ENCODE measurements around the gene CKAP2L.
"Not testable (repeated sequence)": the region's sequence is repeated elsewhere in the genome, so short reads cannot be mapped to it uniquely, and the experiment has no call there.

CKAP2L gene

DNA sequence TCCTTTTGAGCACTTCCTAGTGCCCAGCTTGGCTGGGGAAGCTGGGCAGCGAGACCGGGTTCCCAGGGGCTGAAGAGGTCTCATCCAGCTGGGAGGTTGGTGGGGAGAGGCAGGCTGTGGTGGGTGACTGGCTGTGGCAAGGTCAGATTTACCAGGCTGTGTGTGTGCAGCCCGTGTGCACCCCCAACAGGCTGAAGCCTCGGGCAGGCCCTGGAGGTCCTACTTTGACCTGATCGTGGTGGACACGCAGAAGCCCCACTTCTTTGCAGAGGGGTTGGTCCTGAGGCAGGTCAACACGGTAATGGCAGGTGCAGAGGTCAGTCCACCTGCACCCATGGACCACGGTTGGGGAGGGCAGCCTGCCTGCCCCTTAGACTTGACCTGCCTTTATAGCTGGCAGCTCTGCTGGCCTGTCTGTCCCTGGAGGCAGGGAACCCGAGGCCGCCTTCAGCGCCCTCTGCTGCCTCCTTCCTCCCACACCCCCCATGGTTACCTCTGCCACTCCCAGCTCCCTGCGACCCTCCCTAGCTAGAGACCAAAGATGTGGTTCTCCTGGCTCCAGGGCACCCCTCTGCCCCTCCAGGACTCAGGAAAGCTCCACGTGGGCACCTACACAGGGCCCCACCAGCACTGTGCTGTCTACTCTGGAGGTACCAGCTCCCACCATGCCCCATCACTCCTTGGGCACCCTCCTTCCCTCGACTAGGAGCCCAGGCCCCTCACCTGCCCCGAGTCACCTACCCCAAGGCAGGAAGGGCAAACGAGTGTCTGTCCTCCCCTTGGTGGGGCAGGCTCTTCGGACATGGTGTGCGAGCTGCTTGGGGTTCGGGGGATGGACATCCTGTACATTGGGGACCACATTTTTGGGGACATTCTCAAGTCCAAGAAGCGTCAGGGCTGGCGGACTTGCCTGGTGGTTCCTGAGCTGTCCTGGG, 39.6 kb downstream of the CKAP2L start:
- no peak for DNase-seq

DNA sequence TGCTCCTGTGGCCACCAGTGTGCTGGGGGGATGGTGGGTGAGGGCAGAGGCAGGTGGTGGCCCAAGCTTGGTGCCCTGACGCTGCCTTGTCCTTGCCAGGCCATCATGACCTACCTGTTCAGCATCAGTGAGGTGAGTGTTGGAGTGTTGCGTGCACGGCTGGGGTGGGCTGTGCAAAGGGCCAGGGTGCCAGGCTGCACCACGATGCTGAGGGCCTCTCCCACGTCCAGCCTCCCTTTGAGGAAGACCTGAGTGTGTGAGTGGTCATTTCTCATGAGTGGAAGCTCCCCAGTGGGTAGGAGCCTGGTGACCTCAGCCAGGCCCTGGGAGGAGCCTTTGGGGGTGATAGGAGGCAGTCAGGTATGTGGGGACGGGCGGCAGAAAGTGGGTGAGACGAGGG, 40.4 kb downstream of the CKAP2L start:
- no peak for DNase-seq

DNA sequence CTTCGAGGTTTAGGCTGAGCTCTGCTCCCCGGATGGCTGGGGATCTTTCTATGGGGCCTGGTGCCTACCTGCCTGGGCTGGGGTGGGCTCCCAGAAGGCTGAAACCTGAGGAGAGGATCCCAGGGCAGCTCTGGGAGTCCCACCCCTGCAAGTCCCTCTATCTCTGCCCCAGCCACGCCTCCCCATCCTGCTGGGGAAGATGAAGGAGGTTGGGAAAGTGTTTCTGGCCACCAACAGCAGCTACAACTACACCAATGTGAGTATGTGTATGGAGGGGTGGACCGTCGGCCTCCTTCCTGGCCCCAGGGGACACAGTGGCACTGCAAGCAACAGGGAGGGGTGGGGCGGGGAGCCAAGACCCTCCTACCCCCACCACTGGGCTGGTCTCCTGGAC, 40.9 kb downstream of the CKAP2L start:
- no peak for DNase-seq

DNA sequence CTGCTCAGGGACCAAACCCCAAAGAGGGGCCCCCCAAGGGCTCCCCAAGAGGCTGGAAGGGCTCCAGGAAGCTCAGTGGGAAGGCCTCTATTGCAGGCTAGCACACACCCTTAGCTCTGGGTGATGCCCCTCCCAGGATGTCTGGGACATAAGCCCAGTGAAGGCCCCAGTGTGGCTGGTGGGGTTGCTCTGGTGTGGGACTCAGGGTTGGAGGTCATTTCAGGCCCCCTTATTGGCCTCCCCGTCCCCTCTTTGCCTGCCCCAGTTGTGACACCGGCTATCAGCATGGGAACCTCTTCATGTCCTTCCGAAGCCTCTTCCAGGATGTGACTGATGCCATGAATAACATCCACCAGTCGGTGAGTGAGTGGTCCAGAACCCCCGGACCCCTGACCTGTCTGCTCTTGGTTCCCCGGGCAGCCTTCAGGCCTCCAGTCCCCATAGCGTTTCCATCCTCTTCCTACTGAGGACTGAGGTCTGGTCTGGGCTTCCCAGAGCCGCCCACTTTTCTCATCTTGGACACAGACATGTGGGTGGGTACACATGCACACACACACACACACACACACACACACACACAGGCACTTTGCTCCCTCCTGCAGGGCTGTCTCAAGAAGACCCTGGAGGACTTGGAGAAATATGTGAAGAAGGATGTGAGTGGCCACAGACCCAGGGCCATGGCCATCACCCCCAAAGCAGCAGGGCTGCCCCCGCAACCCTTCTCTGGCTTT, 41.4 kb downstream of the CKAP2L start:
- no peak for DNase-seq

DNA sequence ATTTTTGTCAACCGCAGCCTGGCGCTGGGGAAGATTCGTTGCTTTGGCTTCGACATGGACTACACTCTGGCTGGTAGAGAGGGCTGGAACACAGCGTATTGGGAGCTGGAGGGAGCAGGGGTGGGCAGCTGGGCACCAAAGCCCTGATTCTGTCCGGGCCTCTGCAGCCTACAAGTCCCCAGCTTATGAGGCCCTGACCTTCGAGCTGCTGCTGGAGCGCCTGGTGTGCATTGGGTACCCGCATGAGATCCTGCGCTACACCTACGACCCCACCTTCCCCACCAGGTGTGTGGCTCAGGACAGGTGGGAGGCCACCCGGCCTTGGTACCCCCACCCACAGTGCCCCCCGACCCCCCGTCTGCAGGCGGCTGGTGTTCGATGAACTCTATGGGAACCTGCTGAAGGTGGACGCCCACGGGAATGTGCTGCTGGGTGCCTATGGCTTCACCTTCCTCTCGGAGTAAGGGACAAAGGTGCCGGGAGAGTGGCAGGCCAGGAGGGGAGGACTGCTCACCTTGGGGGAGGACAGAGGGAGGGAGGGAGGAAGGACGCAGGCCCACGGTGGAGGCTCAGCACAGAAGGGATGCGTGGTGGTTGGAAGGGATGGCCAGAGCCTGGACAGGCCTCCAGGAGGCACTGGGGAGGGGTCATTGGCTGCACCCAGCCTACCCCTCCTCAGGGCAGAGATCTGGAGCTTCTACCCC, 42.4 kb downstream of the CKAP2L start:
- no peak for DNase-seq

DNA sequence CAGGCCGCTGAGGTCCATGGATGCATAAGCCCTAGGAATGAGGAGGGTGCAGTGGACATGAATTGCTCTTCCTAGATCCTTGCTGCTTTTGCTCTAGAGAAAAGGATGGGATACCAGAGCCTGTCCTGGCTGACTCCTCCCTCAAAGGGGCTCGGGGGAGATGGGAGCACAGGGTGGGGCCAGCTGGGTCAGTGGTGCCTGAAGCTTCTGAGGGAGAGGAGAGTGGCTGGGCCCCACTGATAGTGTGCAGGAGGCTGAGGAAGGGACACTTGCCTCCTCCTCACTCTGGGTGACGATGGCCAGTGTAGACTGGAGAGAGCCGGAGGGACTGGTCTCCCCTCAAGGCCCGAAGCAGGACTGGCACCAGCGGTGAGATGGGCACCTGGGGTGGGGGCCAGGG, 43.6 kb downstream of the CKAP2L start, which contains the start of gene NT5DC4:
Gene NT5DC4 (plus strand): TSS at position 236 of the 400 bp plus-strand sequence. CDS start 60 bp downstream, at position 296.
- no peak for DNase-seq

DNA sequence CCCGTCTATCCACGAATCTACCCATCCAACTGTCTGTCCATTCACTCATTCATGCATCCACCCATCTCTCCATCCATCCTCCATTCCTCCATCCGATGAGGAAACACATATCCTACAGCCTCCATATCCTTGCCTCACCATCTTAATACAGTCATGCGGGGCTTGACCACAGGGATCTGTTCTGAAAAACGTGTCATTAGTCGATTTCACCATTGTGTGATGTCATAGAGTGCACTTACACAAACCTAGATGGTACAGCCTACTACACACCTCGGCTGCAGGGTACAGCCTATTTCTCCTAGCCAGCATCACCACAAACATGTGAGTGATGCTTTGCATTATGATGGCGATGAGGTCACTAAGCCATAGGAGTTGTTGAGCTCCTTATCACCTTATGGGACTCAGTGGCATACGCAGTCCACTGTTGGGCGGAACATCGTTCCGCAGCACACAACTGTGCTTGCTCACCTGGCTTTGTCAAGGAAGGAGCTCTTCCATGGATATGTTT, 45.5 kb downstream of the CKAP2L start:
- no peak for DNase-seq

DNA sequence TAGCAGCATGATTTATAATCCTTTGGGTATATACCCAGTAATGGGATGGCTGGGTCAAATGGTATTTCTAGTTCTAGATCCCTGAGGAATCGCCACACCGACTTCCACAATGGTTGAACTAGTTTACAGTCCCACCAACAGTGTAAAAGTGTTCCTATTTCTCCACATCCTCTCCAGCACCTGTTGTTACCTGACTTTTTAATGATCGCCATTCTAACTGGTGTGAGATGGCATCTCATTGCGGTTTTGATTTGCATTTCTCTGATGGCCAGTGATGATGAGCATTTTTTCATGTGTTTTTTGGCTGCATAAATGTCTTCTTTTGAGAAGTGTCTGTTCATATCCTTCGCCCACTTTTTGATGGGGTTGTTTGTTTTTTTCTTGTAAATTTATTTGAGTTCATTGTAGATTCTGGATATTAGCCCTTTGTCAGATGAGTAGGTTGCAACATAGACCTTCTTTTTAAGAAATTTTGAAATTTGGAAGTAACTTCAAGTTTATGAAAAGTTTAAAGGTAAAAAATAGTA, 47.5 kb downstream of the CKAP2L start:
- not testable (repeated sequence) for DNase-seq

DNA sequence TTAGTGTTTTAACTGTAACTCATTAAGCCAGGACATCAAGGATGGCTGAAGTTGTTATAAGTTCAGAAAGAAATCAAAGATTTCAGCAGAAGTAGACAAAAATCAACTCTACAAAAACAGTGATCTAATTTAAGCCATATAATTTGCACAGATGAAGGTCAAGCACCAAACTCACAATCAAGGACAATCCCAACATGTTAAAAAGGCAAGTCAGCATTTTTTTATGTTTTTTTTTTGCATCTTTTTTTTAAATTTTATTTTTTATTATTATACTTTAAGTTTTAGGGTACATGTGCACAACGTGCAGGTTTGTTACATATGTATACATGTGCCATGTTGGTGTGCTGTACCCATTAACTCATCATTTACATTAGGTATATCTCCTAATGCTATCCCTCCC, 48.3 kb downstream of the CKAP2L start:
- not testable (repeated sequence) for DNase-seq

DNA sequence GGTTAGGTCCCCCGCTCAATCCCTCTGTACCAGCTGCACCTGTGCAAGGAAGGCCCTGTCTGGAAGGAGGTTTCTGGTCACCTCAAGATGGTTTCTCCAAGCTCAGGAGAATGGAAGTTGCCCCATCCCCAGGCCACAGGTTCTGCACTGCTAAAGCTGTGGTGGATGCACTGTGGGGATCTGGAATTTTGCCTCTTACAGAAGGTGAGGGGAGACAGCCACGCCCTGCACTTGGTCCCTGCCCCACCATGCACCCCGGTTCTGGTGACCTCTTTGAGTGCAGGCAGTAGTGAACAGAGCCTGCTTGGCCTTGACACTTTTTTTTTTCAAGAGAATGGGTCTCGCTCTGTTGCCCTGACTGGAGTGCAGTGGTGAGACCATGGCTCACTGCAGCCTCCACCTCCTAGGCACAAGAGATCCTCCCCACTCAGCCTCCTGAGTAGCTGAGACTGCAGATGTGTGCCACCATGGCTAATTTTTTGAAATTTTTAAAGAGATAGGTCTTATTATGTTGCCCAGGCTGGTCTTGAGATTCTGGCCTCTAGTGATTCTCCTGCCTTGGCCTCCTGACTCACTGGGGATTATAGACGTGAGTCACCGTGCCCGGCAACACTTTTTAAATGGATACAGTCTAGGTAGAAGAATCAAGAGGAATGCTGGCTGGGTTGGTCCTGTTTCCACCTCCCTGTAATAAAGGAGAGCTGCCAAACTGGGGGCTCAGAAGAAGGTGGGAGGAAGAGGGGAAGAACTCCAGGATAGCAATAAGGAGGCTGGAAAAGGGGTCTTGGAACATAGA, 49.4 kb downstream of the CKAP2L start:
- DNase-seq, result no peak

DNA sequence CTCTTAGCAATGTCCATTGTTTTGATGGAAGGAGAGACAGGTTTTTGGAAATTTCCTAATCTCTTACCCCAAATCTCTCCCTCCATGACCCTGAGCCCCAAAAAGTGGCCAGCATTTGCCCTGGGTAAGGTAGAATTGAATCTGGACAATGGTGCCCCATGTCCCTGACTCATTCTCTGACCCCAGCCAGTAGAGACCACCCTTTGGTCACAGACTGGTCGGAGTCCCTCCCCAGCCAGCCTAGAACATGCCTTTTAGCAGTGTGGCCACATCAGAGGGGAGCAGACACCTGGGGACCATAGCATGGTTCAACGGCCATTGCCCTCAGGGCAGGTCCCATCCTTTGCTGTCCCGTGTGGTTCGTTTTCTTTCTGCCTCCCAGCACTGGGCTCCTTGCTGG, 50.1 kb downstream of the CKAP2L start:
- no peak for DNase-seq

DNA sequence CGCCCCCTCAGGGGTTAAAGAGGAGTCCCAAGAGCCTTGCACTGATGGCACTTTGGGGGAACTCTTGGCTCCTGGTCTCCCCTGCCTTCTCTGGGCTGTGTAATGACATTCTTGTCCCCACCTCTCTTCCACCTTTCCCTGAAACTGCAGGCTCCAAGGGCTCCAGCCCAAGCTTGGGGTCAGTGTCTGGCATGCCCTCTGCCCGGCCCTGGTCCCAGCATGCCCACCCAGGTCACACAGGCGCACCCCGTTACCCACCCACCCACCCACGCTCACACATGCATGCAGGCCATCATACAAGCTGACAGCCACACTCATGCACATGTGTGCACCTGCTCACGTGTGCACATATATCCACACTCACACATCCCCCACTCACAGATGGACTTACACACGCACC, 50.5 kb downstream of the CKAP2L start:
- DNase-seq, result no peak

DNA sequence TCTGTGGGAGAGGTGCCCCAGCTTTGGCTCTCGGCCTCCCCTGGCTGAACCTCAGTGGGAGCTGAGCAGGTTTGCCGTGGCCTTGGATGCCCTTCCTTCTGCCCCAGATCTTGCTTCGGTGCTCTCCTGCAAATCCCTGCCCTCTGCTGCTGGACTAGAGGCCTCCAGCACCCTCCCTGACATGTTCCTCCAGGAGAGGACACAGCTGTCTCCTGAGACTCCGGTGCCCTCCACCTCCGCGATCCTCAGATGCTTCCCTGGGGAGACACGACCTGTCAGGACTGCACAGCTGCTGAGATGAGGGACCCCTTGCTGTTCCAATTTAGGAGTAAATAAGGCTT, 50.9 kb downstream of the CKAP2L start:
- DNase-seq, result no peak

DNA sequence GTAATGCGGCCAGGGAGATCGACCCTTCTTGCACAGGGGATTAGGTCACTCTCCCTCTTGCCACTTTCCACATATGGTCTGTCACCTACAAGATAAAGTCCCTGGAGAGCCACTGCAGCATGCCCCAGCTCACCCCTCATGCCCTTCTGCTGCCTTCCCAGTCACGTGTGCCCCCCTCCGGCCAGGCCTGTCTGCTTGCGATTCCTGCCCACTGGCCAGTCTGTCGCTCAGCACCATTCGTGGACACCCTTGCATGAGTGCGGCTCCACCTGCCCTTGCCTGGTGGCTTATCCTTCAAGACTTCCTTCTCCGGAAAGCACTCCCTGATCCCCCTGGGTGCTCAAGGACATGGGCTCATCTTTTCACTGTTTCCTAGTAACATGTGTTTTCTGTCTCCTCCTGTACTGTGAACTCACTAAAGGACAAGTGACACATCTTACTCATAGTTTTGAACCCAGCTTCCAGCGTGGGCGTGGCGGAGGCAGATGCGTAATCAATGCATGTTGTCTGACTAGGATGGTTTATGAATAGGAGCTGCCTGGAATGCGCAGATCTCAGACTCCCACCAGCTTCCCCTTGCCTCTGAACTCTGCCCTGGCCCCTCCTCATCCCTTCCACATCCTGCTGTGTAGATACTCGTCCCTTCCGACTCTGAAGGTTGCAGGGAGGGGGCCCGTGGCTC, 51.4 kb downstream of the CKAP2L start:
- DNase-seq, result no peak

DNA sequence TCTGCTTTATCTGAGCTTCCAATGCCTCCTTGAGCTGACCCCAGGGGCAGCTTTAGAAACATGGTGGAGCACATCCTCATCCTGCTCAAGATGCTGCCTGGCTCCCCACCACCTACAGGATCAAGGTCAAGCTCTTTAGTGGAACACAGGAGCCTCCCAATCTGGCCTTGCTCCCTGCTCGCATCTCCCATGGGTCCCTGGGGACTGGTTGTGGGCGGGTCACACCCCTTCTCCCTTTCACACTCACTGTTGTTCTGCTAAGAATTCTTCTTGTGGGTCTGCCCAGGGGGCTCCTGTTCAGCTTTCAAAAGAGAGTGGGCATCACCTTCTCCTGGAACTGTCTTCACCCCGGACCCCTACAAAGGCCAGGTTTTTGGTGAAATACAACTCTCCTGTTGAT, 51.9 kb downstream of the CKAP2L start:
- no peak for DNase-seq

DNA sequence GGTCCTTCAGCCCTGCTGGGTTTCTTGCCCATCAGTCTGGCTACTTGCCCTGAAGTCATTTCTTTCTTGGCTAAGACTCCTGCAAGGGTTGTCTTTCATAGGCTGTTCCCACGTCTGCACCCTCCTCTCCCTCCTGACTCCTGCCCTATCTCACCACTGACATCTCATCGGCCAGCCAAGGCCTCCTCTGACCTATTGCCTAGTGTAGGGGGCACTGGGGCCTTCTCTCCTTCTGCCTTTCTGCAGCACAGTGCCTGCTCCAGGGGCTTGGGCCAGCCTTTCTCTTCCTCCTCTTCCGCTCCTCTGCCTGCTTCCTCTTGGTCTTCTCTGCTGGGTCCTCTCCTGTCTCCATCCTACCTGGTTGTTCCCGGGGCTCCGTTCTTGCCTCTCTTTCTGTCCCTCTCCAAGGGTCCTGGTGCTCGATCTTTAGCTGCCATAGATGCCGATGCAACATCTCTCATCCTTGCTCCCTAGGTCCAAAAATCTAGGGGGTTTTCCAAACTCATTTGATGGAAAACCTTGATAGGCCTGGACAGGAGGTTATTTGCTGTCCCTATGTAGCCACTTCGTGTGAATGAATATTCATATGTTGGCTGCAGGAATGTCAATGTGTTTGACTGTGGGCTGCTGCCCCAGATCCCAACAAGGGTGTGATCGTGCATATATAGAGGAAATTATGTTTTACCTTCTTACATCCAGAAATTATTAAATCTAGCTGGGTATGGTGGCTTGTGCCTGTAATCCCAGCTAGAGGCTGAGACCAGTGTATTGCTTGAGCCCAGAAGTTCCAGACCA, 53.3 kb downstream of the CKAP2L start:
- DNase-seq, result no peak

DNA sequence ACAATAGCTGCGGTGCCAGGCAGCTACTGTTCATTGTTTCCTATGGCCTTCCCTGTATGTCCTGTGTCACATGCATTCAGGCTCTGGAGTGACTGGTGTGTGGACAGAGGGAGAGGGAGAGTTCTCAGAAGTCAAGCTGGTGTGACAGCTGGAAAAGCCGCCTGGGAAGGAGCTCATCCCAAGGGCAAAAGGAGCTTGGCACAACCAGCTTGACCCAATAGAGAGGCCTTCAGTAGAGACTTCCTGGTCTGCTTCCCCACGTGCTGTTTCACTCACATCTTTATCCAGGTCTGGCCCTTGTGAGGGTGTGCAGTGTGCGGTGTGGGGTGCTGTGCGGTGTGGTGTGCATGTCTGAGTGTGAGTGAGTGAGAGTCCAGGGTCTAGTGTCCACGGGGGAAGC, 54.7 kb downstream of the CKAP2L start:
- no peak for DNase-seq

DNA sequence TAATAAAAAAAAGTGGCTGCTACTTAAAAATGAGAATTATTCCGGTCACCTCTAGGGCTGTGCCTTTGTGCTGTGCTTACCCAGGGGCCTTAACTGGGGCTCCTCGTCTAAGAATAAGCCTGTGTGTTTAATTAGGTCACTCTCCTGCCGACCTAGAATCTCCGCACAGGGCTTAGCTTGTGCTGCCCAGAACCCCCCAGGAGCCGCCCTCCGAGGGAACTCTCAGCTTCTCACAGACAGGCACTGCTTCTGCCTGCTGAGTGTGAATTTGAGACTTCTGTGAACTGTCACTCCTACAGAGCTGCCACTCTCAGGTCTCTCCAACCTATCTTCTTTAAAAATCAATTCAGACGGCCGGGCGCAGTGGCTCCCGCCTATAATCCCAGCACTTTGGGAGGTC, 55.4 kb downstream of the CKAP2L start:
- no peak for DNase-seq

DNA sequence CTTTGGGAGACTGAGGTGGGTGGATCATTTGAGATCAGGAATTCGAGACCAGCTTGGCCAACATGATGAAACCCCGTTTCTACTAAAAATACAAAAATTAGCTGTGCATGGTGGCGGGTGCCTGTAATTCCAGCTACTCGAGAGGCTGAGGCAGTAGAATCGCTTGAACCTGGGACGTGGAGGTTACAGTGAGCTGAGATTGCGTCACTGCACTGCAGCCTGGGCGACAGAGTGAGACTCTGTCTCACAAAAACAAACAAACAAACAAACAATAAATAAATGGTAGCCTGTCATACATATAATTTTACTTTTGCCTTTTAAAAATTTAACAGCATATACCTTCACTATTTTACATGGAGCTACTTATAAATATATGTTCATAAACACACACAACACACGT, 57.5 kb downstream of the CKAP2L start:
- not testable (repeated sequence) for DNase-seq

DNA sequence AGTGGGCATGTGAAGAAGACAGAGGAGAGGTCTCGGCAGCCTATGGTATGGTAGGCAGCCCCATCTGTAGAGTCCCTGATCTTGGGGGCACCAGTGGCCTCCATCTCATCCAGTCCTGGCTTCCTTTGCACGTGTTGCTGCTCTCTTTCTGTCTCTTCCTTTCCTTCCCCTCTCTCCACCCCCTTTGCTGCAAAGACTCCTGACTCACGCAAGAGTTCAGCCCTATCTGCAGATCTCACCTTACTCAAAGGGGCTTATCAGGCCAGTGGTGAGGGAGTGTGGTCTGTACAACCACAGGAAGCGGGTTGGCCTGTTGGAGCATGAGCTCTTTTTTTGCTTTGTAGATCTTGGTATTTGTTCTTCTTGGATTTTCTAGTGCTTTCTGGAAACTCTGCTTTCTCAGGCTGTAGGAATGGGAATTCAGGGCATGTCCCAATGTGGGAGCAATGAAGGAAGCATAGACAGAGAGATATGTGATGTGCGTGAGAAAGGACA, 58.2 kb downstream of the CKAP2L start:
- no peak for DNase-seq

DNA sequence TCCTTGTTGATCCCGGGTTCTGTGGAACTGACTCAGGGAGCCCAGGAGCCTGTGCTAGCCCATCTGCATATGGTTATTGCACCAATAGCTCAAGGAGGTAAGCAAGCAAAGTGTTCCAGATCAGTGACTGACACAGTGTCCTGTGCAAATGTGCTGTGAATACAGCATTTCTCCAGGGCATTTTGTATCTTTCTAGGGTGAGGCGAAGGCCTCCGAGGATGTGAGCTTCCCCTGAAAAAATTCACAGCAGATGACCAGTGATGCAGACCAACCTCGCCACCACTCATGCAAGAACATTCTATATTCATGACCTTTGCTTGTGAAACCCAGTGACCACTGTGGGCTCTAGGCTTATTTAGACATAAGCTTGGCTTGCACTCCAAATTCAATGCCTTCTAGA, 58.8 kb downstream of the CKAP2L start:
- no peak for DNase-seq
